Stimulated activated CD4-positive, alpha-beta T cell treated with anti-CD3 and anti-CD28 coated beads, TNF-alpha, amount 100 ng/mL, for 4 hours (primary cell): ENCODE data around the gene MCM8.

Source experiments
- DNase-seq, 3 experiments: peaks; one replicate each; pipeline ENCODE4 v3.0.0-alpha.2; 2020; ENCODE audit warnings: low read depth in 3 of 3

MCM8 gene

GRCh38 chr20:5950271-5951031 is at the start of gene MCM8, which contains the start of gene TRMT6:
TSS of gene MCM8 (plus strand) at chr20:5950652. CDS start at chr20:5952016, 1,364 bp downstream.
TSS of gene TRMT6 (minus strand) at chr20:5950533. CDS start at chr20:5950405, 128 bp downstream.
- peak; percentile 89 to 93 (median 91) for DNase-seq

DNA sequence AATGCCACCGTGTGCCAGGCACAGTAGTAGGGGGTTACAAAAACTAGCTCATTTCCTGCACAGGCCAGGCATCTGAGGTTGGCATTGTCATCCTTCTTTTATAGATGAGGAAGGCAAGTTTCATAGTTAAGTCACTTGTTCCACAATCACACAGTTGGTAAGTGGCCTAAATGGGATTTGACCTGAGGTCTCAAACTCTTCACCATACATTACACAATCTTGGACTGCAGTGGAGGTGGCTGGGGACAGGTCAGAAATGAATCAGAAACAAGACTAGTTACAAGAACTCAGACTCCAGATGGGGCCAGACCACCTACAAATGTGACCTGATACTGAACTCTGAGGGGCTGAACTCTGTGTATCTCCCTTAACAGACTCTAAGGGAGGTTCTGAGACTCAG is 49.5 kb upstream of the MCM8 start:
- DNase-seq: no peak

DNA sequence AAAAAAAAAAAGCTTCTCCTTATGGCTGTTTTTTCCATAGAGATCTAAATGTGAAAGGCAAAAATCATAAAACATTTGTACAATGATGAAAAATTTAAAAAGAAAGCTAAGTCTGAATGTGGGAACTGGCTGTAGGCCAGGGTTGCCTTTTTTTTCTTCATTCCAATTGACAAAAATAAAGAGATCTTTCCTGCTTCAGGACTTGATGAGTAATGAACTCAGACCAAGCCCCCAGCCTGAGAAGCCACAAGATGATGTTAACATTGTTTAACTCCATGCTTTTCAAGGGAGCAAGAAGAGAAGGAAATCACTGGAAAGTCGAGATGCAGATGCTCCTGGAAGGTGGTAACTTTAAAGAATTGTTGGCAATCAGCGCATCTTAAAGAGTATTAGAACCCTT is 41.5 kb upstream of the MCM8 start:
- DNase-seq: no peak

DNA sequence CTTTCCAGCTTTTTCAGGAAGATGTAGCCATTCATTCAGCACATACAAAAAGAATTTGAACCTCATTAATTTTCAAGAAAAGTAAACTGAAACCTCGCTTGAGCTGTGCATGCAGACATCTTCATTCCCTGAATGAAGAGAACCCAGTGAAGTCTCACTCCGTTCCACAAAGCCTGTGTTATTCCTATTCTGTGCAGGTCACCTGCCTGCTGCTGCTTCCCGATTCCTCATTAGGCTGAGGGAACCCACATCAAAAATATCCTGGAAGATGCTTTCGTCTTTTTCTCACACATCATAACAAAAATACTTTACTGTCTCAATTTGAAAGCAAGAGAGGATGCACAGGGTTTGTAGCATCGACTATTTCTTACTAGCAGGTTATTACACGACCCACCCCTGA is 40.3 kb upstream of the MCM8 start:
- no peak for DNase-seq

DNA sequence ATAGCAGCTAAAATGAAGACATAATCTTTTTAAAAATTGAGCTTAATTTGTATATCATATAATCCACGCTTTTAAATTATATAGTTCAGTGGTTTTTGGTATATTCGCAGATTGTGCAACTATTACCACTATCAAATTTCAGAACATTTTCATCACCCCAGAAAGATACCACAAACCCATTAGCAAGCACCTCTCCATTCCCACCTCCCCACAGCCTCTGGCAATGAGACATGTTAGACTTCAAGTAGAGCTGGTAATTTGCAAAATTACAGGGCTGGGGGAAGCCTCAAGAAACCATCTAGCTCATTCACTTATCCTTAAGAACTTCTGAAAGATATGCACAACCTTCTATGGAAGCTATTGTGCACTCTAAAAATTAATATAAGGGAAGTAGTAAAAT is 37.3 kb upstream of the MCM8 start:
- no peak for DNase-seq

DNA sequence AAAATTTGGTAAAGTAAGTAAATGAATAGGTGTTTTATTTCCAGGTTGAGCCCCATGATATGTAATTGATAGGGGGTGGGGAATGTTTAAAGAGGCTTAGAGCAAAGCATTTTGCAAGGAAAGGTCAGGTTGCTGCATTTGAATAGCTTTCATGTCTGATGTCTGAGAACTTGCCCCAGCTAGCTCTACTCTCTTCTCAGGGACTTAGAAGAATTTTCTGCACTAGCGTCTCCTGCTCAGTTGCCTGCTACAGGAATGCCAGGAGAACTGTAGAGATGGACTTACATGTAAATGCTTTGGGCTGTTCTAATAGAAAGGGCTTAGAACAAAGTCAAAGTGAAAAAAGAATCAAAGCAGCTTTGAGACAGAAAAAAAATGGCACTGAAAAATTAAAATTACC is 35.6 kb upstream of the MCM8 start:
- no peak for DNase-seq

DNA sequence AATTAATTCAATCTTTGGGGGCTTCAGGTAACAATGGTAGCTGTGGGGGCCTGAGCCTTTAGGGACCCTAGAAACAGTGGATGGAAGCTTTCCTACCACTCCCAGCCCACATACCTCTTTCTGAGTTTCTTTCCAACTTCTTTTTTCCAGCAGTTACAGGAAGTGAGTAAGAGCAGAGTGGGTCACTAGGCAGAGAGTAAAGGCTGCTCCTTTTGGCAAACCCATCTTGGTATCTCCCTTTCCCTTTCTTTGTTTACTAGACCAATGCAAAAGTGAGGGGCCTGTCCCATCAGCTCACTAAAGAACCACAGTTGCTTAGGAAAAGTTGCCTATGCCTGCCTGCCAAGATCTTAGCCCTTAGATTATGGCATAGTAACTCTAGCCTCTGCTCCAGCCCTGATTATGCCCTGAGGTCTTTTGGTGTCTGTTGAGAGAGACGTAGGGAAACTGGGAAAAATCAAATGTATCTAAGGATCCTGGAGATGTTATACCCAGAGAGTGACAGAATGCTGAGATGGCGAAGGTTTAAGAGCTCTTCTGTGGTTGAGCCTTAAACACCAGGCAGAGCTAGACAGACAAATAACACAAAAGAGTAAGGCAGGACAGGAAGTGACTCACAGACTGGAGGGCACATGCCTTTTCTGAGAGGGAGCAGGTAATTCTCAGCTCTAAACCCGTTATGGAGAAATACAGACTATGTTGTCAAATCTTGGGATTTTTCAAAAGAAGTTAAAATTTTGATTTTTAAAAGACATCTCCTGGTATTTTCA is 31.4 kb upstream of the MCM8 start:
- DNase-seq: no peak

DNA sequence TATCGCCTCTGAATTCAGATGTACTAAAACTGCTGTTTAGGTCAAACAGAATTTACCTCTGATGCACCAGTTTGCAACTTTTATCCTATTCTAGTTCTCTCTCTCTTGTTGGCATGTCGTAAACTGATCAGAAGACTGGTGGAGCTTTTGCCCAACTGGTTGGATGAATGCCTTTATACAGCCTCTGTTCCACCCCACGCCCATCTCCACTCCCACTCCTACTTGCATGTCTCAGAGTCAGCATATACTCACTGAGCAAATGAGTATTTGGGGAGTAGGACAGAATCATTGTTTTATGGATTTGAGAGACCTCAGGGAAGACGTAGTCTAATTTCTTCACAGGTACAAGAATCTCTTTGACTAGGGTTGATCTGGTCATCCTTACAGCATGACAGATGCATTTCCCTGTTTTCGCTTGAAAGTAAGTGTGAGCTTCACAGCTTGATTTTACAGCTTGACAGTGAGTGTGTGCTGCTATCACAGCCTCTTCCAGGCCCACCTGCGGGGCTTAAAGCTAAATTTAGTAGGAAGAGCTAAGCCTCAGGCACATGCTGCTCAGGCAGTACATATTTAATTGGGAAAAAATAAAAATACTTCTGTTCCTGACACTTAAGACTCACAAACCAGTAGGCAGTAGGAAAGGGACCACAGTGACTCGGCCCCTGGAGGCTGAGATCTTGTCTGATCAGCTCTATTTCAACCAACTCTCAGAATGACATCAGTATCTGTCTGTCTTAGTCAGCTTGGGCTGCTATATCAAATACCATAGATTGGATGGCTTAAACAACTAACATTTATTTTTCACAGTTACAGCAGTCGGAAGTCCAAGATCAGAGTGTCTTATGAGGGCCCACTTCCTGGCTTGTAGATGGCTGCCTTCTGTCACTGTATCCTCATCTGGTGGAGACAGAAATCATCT is 30.6 kb upstream of the MCM8 start:
- DNase-seq: no peak

DNA sequence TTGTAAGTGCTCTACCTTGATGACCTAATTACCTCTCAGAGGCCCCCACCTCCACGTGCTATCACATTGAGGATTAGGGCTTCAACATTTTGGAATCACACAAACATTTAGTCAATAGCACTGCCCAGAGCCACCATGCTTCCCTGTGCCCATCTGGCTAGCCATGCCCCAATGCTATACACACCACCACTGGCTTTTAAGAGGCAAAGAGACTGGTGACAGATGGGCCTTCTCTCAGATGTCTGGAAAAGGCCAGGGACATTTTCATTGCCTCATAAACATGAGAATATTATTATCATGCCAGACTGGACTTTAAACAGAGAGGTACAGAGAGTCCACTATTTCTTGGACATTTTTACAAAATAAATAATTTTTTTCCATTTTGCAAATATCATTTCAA is 29.9 kb upstream of the MCM8 start:
- DNase-seq: no peak

DNA sequence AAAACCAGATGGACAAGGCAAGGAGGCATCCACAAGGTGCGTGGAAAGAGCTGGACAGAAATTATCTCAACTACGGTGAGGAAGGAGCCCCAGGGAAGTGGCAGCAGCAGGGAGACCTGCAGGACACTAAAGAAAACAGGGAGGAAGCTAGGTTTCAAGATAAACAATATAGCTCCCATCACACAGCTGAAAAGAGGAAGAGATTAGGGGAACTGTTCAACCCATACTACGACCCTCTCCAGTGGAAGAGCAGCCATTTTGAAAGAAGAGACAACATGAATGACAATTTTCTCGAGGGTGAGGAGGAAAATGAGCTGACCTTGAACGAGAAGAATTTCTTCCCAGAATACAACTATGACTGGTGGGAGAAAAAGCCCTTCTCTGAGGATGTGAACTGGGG is 27.0 kb upstream of the MCM8 start:
- DNase-seq: no peak

DNA sequence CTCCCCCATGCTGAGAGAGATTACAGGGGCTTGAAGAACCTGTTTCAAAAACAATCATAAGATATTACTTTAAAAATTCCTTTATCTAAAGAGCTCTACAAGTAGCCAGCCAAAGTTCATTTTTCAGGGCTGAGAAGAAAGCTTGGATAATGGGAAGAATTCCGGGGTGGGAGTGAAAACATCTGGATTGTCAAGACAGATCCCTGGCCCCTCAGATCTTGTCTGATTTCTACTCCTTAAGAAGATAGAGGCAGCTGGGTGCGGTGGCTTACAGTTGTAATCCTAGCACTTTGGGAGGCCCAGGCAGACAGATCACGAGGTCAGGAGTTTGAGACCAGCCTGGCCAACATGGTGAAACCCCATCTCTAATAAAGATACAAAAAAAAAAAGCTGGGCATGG is 24.9 kb upstream of the MCM8 start:
- DNase-seq: no peak

DNA sequence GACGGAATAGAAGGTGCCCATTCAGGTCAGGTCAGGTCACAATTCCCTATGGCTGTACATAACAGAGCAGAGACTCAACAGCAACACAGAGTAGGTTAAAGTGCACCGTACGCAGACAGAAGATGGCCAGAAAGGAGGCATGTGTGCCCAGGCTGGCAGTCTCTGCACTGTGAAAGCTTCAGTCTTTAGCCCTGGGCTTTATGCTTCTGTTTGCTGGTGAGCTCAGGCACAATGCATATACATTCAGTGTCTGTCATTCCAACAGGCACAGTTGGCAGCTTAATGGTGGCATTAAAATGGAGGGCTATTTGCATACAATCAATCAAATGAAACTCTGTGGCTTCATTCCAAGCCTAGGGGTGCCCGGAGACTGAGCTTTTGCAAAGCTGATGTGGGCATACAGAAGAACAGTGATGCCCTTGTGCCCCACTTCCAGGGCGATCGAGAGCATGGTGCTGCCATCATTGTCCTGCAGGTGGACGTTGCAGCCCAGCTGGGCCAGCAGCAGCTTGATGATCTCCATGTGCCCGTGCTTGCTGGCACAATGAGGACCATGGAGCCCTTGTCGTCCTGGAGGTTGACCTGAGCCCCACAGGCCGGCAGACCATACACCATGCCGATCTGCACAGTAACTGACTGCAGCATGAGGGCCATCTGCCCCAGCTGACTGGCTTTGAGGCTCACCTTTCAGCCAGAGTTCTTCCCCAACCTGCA is 22.5 kb upstream of the MCM8 start:
- DNase-seq: no peak

GRCh38 chr20:5928836-5929715 is 21.4 kb upstream of the MCM8 start:
- no peak for DNase-seq

- no peak for DNase-seq
These were observed 19.0 kb upstream of the MCM8 start for GRCh38 chr20:5931411-5931810.

DNA sequence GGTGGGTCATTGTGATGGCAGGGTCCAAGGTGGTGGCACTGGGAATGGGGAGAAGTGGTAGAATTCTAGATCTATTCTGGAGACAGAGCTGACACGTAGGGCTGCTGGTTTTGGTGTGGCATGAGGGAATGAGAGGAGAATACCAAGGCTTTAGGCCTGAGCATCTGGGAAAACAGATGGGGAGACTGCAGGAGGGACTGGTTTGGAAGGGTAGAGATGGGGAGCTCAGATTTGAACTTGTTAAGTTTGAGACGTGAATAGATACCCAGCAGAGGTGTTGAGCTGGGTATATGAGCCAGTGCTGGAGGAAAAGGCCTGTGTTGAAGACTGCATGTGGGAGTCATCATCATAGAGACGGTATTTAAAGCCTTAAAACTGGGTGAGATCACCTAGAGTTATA is 17.7 kb upstream of the MCM8 start:
- DNase-seq: no peak

DNA sequence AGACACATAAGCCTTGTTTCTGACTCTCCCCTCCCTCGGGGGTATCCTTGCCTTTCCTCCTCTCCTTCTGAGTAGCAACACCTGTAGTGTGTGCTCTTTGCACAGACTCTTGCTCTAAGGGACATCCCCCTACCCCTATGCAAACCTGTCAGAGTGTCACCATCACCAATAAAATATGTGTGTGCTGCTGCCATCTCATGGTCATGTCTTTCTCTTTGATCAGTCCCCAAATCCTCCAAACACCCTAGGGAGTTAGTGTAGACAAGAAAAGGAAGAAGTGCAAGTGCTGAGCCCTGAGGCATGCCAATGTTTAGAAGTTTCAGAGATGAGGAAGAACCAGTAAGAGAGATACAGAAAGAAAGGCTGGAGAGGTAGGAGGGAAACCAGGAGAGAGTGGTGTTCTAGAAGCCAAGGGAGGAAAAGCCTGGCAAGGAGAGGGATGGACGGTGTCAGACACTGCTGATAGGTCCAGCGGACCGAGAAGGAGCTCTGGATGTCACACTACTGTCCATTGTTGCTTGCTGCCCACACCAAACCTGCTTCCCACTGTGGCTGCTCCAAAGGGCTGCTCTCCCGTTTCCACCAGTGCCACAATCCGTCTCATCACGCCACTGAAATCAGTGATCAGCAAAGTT is 16.5 kb upstream of the MCM8 start:
- DNase-seq: no peak

- DNase-seq: no peak
These were observed 15.1 kb upstream of the MCM8 start for GRCh38 chr20:5935384-5935783.

GRCh38 chr20:5936238-5936637 is 14.2 kb upstream of the MCM8 start:
- no peak for DNase-seq

DNA sequence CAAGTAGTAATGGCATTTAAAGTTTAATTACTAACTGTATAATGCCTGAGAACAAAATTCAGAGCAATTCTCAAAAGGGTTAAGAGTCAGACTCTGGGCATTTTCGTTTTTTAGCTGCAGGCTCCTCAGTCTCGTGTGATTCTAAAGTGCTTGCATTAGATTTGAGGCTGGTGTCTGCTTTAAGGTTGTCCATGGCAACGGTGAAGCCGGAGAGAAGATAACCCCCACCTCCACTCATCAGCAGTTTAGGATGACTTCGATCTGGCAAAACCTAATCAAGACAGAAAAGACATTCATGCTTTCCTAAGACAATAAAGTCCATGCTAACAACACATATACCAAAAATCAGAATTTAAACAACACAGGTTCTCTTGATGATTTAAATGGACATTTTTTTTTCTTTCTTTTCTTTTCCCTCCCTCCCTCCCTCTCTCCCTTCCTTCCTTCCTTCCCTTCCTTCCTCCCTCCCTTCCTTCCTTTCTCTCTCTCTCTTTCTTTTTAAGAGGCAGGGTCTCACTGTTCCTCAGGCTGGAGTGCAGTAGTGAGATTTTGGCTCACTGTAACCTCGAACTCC is 11.9 kb upstream of the MCM8 start:
- DNase-seq: no peak

DNA sequence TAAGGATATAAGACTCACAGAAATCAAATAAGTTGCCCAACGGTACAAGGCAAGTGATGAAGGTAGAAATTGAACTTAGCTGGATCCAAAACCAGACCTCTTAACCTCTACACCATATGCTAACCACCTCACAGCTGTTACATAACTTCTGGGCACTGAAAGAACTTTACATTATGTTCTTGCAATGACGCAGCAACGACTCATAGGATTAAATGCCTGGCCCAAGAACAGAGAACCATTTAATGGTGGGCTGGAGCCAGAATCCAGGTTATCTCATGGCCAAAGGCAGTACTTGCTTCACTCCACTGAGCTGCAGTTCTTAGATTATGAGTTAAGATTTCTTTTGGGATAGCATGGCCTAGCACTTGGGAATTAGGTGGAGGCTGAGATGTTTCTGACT is 4.5 kb upstream of the MCM8 start:
- DNase-seq: no peak
